ENCODE data around the gene SEPTIN6. TPM values are rescaled to one million over a fixed set of nuclear protein-coding genes. Genes with fewer than 3 reads are reported as not detected.

SEPTIN6 gene
- total and polyA plus RNA-seq, 2 experiments from 2014 or later: 21.3 to 31.4 TPM

DNA sequence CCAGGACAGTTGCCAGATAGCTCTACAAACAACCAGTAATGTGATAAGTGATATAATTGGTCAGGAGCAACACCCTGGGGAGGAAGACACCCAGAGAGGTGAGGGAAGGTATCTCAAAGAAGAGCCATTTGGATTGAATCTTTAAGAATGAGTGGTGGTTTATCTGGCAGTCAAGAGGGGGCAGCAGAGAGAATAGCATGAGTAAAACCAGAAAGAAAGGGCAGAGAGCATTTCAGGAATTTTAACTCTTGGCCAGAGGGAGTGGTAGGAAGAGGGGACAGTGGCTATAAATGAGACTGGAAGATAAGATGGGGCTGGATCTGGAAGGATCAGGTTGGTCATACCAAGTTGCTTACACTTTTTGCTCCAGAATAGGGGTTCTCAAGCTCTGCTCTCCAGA, 5.9 kb upstream of the SEPTIN6 start:
- Histone ChIP-seq H3K4me2 (no peak overlapping the region), H3K4me3 (no peak overlapping the region), H3K27ac (no peak overlapping the region), H2AFZ (no peak overlapping the region), H3K27me3 (no peaks in the 10 kb centered on the region), H3K79me2 (no peaks in the 10 kb centered on the region), H3K36me3 (replicated peaks; ENCODE audit: insufficient read depth, low read depth) (no peaks in the 10 kb centered on the region), H4K20me1 (ENCODE audit: insufficient read depth, poor library complexity, severe bottlenecking) (no peaks in the 10 kb centered on the region), H3K4me1 (ENCODE audit: insufficient read depth) (no peaks in the 10 kb centered on the region), H3K9me3 (ENCODE audit: low read depth) (no peaks in the 10 kb centered on the region), H3K9me2 (replicated peaks; ENCODE audit: insufficient read depth) (no peaks in the 10 kb centered on the region)
- peak; percentile 79 for DNase-seq (ENCODE audit: low spot score)
- TF ChIP-seq, protein P1, sequence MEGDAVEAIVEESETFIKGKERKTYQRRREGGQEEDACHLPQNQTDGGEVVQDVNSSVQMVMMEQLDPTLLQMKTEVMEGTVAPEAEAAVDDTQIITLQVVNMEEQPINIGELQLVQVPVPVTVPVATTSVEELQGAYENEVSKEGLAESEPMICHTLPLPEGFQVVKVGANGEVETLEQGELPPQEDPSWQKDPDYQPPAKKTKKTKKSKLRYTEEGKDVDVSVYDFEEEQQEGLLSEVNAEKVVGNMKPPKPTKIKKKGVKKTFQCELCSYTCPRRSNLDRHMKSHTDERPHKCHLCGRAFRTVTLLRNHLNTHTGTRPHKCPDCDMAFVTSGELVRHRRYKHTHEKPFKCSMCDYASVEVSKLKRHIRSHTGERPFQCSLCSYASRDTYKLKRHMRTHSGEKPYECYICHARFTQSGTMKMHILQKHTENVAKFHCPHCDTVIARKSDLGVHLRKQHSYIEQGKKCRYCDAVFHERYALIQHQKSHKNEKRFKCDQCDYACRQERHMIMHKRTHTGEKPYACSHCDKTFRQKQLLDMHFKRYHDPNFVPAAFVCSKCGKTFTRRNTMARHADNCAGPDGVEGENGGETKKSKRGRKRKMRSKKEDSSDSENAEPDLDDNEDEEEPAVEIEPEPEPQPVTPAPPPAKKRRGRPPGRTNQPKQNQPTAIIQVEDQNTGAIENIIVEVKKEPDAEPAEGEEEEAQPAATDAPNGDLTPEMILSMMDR (IDR thresholded peaks at IDR 0.05; ENCODE audit: poor library complexity): peak; percentile 39
- TF ChIP-seq EZH2phosphoT487 (IDR thresholded peaks at IDR 0.05; ENCODE audit: low read depth, severe bottlenecking, unreplicated experiment): no peak

DNA sequence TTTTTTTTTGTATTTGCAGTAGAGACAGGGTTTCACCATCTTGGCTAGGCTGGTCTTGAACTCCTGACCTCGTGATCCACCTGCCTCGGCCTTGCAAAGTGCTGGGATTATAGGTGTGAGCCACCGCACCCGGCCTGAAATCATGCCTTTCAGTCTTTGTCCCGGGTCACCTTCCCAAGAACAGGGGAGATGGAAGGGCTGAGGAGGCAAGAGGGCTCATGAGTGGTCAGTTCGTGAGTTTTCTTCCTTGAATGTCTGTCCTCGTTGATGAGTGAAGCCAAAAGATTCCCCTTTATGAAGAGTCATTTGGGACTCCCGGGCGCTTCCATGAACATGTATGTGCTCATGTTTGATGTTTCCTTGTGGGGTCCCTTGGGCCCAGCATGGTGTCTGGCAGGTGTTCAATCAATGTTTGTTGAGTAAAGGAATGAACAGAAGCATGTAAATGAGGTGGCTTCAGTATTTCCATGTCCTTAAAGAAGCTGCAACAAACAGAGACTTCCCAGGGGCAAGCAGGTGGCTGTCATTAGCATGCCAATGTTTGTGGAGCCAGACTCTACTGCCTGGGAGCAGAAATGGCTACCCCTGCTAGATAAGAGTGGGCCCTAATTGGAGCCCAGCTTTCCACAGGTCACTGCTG, 3.4 kb upstream of the SEPTIN6 start:
- TF ChIP-seq EZH2 (IDR thresholded peaks at IDR 0.05; ENCODE audit: borderline replicate concordance) (no peak), EZH2phosphoT487 (IDR thresholded peaks at IDR 0.05; ENCODE audit: low read depth, severe bottlenecking, unreplicated experiment) (no peak)
- TF ChIP-seq, protein P1 (IDR thresholded peaks at IDR 0.05; ENCODE audit: poor library complexity): no peak
- Histone ChIP-seq H3K27me3 (no peaks in the 10 kb centered on the region), H2AFZ (no peak overlapping the region), H3K4me2 (no peak overlapping the region), H3K4me1 (ENCODE audit: insufficient read depth) (no peaks in the 10 kb centered on the region), H3K27ac (no peak overlapping the region), H3K4me3 (no peak overlapping the region), H3K36me3 (replicated peaks; ENCODE audit: insufficient read depth, low read depth) (no peaks in the 10 kb centered on the region), H3K9me2 (replicated peaks; ENCODE audit: insufficient read depth) (no peaks in the 10 kb centered on the region), H3K79me2 (no peaks in the 10 kb centered on the region), H4K20me1 (ENCODE audit: insufficient read depth, poor library complexity, severe bottlenecking) (no peaks in the 10 kb centered on the region), H3K9me3 (ENCODE audit: low read depth) (no peaks in the 10 kb centered on the region)
- 77% methylated on average over 9 of the region's 9 CpGs for WGBS (ENCODE audit: low lambda C conversion rate, missing lambda C conversion rate)
- no peak for DNase-seq (ENCODE audit: low spot score)

DNA sequence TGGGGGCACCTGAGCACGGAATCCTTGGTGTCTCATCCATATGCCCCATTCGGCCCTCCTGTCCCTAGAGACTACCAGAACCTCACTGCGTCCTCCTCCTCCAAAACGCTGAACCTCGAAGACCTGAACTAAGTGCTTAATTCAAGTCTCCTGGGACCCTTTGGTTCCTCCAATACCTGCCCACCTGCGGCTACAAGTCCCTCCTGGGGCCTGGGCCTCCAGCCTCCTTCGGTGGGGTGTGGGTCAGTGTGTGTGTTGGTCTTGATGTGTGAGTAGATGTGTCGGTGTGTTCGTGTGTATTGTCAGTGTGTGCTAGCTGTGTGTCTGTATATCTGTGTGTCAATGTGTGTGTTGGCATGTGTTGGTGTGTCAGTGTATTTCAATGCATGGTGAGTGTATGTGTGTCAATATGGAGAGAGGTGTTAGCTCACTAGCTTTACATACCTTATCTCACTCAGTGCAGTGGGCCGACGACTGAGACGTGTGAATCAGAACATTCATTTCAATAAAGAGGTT, 2.6 kb upstream of the SEPTIN6 start:
- Histone ChIP-seq H3K79me2 (no peaks in the 10 kb centered on the region), H3K9me2 (replicated peaks; ENCODE audit: insufficient read depth) (no peaks in the 10 kb centered on the region), H3K27ac (no peak overlapping the region), H3K4me3 (no peak overlapping the region), H3K27me3 (no peaks in the 10 kb centered on the region), H2AFZ (no peak overlapping the region), H3K4me2 (no peak overlapping the region), H3K36me3 (replicated peaks; ENCODE audit: insufficient read depth, low read depth) (no peaks in the 10 kb centered on the region), H3K4me1 (ENCODE audit: insufficient read depth) (no peaks in the 10 kb centered on the region), H3K9me3 (ENCODE audit: low read depth) (no peaks in the 10 kb centered on the region), H4K20me1 (ENCODE audit: insufficient read depth, poor library complexity, severe bottlenecking) (no peaks in the 10 kb centered on the region)
- no peak for DNase-seq (ENCODE audit: low spot score)
- 84% methylated on average over 12 of the region's 12 CpGs for WGBS (ENCODE audit: low lambda C conversion rate, missing lambda C conversion rate)
- TF ChIP-seq EZH2phosphoT487 (IDR thresholded peaks at IDR 0.05; ENCODE audit: low read depth, severe bottlenecking, unreplicated experiment) (no peak), EZH2 (IDR thresholded peaks at IDR 0.05; ENCODE audit: borderline replicate concordance) (no peak)
- TF ChIP-seq, protein P1 (IDR thresholded peaks at IDR 0.05; ENCODE audit: poor library complexity): no peak
